Peyer's patch (tissue), 4 donors: Measurements from ENCODE around the gene C2CD4C. TPM values are rescaled to one million over a fixed set of nuclear protein-coding genes. Genes with fewer than 3 reads are reported as not detected.

Experiments
- DNase-seq, 3 donors: peaks; one replicate each; pipeline ENCODE4 v3.0.0-alpha.2; 2017 to 2019
- H3K27ac ChIP-seq, 4 donors: fragments of 200-600 bp; sonication (generic); one replicate each; pipeline ENCODE4 v1.5.1; 2016 to 2019
- H3K27me3 ChIP-seq, 2 donors: fragments of 200-600 bp; sonication (generic); one replicate each; pipeline ENCODE4 v1.5.1; 2019
- H3K36me3 ChIP-seq, 3 donors: fragments of 200-600 bp; sonication (generic); one replicate each; pipeline ENCODE4 v1.5.1; 2016 to 2019
- H3K4me1 ChIP-seq, 4 donors: fragments of 200-600 bp; sonication (generic); one replicate each; pipeline ENCODE4 v1.5.1; 2016 to 2019
- H3K4me3 ChIP-seq, 4 donors: fragments of 200-600 bp; sonication (generic); 1 replicate in 3 of 4; 2 replicates in 1 of 4; pipeline ENCODE4 v1.5.1; 2016 to 2019; ENCODE audit warnings: mild to moderate bottlenecking in 1 of 4
- H3K9me3 ChIP-seq, 4 donors: fragments of 200-600 bp; sonication (generic); one replicate each; pipeline ENCODE4 v1.5.1; 2016 to 2019; ENCODE audit warnings: mild to moderate bottlenecking in 1 of 4
- CTCF ChIP-seq, 6 experiments: fragments of 450-650 bp in 4 of 6; fragments of 200-600 bp in 2 of 6; sonication (generic) in 1 of 6; IDR thresholded peaks; one replicate each; pipeline ENCODE4 v1.5.1; 2017 to 2019; ENCODE audit warnings: antibody characterized with exemption in 6 of 6, mild to moderate bottlenecking in 3 of 6, moderate library complexity in 1 of 6
- POLR2A ChIP-seq, 2 donors: fragments of 450-650 bp; IDR thresholded peaks; one replicate each; pipeline ENCODE4 v1.5.1; 2017; ENCODE audit warnings: antibody characterized with exemption in 2 of 2, mild to moderate bottlenecking in 2 of 2, moderate library complexity in 2 of 2
- total RNA-seq, 4 donors: library from RNA; depleted of rRNA; stranded (reverse); fragments of >200 nt; gene quantifications; one replicate each; pipeline ENCODE4 v1.1.0, GENCODE V29; 2016

Gene C2CD4C
- total RNA-seq, 4 donors from 2014 or later: 0.47 to 0.80 TPM; not detected in 2

GRCh38 chr19:440391-441212, 31.7 kb upstream of the C2CD4C start:
- no peak for DNase-seq
- no peak for TF ChIP-seq CTCF (IDR thresholded peaks at IDR 0.05)
- no peaks in the 10 kb centered on the region for H3K4me1 ChIP-seq

GRCh38 chr19:439167-439900, 30.4 kb upstream of the C2CD4C start:
- TF ChIP-seq CTCF (IDR thresholded peaks at IDR 0.05): no peak
- TF ChIP-seq POLR2A (IDR thresholded peaks at IDR 0.05): no peak
- DNase-seq: no peak

More at GRCh38 chr19:440391-441212, 31.7 kb upstream of the C2CD4C start:
- Histone ChIP-seq H3K27ac (no peak overlapping the region), H3K4me3 (no peak overlapping the region), H3K9me3 (no peaks in the 10 kb centered on the region), H3K36me3 (no peaks in the 10 kb centered on the region), H3K27me3 (no peaks in the 10 kb centered on the region)

GRCh38 chr19:438416-438958, 29.5 kb upstream of the C2CD4C start:
- H3K27ac ChIP-seq: no peak overlapping the region
- H3K9me3 ChIP-seq: no peaks in the 10 kb centered on the region
- no peaks in the 10 kb centered on the region for H3K27me3 ChIP-seq
- no peak for DNase-seq
- H3K36me3 ChIP-seq: no peaks in the 10 kb centered on the region
- TF ChIP-seq CTCF (IDR thresholded peaks at IDR 0.05): no peak
- no peak for TF ChIP-seq POLR2A (IDR thresholded peaks at IDR 0.05)
- H3K4me3 ChIP-seq: no peak overlapping the region
- no peaks in the 10 kb centered on the region for H3K4me1 ChIP-seq

More at GRCh38 chr19:439167-439900, 30.4 kb upstream of the C2CD4C start:
- H3K27me3 ChIP-seq: no peaks in the 10 kb centered on the region
- H3K36me3 ChIP-seq: no peaks in the 10 kb centered on the region
- H3K27ac ChIP-seq: no peak overlapping the region
- no peaks in the 10 kb centered on the region for H3K4me1 ChIP-seq
- no peak overlapping the region for H3K4me3 ChIP-seq
- no peaks in the 10 kb centered on the region for H3K9me3 ChIP-seq

GRCh38 chr19:437041-437440, 28.1 kb upstream of the C2CD4C start:
- no peak for DNase-seq
- Histone ChIP-seq H3K27me3 (no peaks in the 10 kb centered on the region), H3K36me3 (no peaks in the 10 kb centered on the region), H3K9me3 (no peaks in the 10 kb centered on the region), H3K4me3 (no peak overlapping the region), H3K4me1 (no peaks in the 10 kb centered on the region), H3K27ac (no peak overlapping the region)
- TF ChIP-seq POLR2A (IDR thresholded peaks at IDR 0.05) (no peak), CTCF (IDR thresholded peaks at IDR 0.05) (no peak)

- no peaks in the 10 kb centered on the region for H3K9me3 ChIP-seq
- no peaks in the 10 kb centered on the region for H3K27me3 ChIP-seq
- TF ChIP-seq CTCF (IDR thresholded peaks at IDR 0.05) (no peak), POLR2A (IDR thresholded peaks at IDR 0.05) (no peak)
- no peaks in the 10 kb centered on the region for H3K36me3 ChIP-seq
- H3K4me3 ChIP-seq: no peak overlapping the region
- no peak overlapping the region for H3K27ac ChIP-seq
- H3K4me1 ChIP-seq: no peaks in the 10 kb centered on the region
- DNase-seq: no peak
Measured at GRCh38 chr19:436413-436950, 27.5 kb upstream of the C2CD4C start.
